SK-N-DZ (cell line): ENCODE measurements around the gene HAGH. TPM values are rescaled to one million over a fixed set of nuclear protein-coding genes. Genes with fewer than 3 reads are reported as not detected.
"Not testable (repeated sequence)": the region's sequence is repeated elsewhere in the genome, so short reads cannot be mapped to it uniquely, and the experiment has no call there.

Experiments
- DNase-seq: peaks from one replicate; pipeline ENCODE4 v3.0.0-alpha.2; 2015; ENCODE audit warnings: low spot score
- polyA plus RNA-seq, 2 experiments: library from polyadenylated mRNA; depleted of rRNA; stranded (reverse); fragments of >200 nt; gene quantifications; 2 replicates each; pipeline ENCODE4 v1.2.3, GENCODE V29; 2014

The HAGH gene
- polyA plus RNA-seq (2014; cell fraction: cytosol; rRNA removed) = 149 and 250 TPM in 2 replicates
- 141 and 215 TPM in 2 replicates for polyA plus RNA-seq (2014; cell fraction: nucleus; rRNA removed)

- DNase-seq = peak; percentile 95
Observed at GRCh38 chr16:1826691-1827573, at the start of gene HAGH, which contains the start of gene FAHD1. HAGH (minus strand) TSS chr16:1826825; CDS start chr16:1826787, 38 bp downstream. FAHD1 (plus strand) TSS chr16:1827206; CDS start chr16:1827239, 33 bp downstream.

- DNase-seq = not testable (repeated sequence)
Observed at GRCh38 chr16:1876066-1876465, 49.4 kb upstream of the HAGH start.

GRCh38 chr16:1874854-1875253, 48.2 kb upstream of the HAGH start:
- no peak for DNase-seq

- no peak for DNase-seq
Observed at GRCh38 chr16:1871974-1872635, 45.5 kb upstream of the HAGH start, which contains the start of gene MEIOB. MEIOB (minus strand) TSS chr16:1872164; CDS start chr16:1868175, 3,989 bp downstream.

GRCh38 chr16:1870365-1871082, 43.9 kb upstream of the HAGH start:
- DNase-seq = no peak

GRCh38 chr16:1865902-1866690, 39.5 kb upstream of the HAGH start:
- DNase-seq = no peak

- peak; percentile 47 for DNase-seq
Observed at GRCh38 chr16:1863681-1864460, 37.2 kb upstream of the HAGH start.

GRCh38 chr16:1862394-1862793, 35.8 kb upstream of the HAGH start:
- DNase-seq = no peak

GRCh38 chr16:1861730-1862129, 35.1 kb upstream of the HAGH start:
- DNase-seq = no peak

- no peak for DNase-seq
Observed at GRCh38 chr16:1859650-1860049, 33.0 kb upstream of the HAGH start.

- DNase-seq = no peak
Observed at GRCh38 chr16:1858189-1858865, 31.7 kb upstream of the HAGH start.

GRCh38 chr16:1857433-1858097, 30.9 kb upstream of the HAGH start:
- DNase-seq = no peak

- no peak for DNase-seq
Observed at GRCh38 chr16:1851793-1852192, 25.2 kb upstream of the HAGH start.

- no peak for DNase-seq
Observed at GRCh38 chr16:1850981-1851380, 24.4 kb upstream of the HAGH start.

- no peak for DNase-seq
Observed at GRCh38 chr16:1846416-1846815, 19.8 kb upstream of the HAGH start.

- peak; percentile 87 for DNase-seq
Observed at GRCh38 chr16:1845985-1846384, 19.4 kb upstream of the HAGH start.

GRCh38 chr16:1839554-1839953, 12.9 kb upstream of the HAGH start:
- peak; percentile 25 for DNase-seq

- no peak for DNase-seq
Observed at GRCh38 chr16:1834096-1834495, 7.5 kb upstream of the HAGH start.

GRCh38 chr16:1832838-1833454, 6.3 kb upstream of the HAGH start:
- no peak for DNase-seq
